Esophagus squamous epithelium (tissue), 5 donors: ENCODE results near the gene ANGPT4. TPM values are rescaled to one million over a fixed set of nuclear protein-coding genes. Genes with fewer than 3 reads are reported as not detected.

Source experiments
- DNase-seq: peaks from one replicate; lab custom pipeline; 2025; lab: John Stamatoyannopoulos, UW
- H3K27ac ChIP-seq, 4 donors: fragments of 200-600 bp; sonication (generic); one replicate each; pipeline ENCODE4 v1.5.1; 2016 to 2019; ENCODE audit warnings: mild to moderate bottlenecking in 1 of 4
- H3K27me3 ChIP-seq, 4 donors: fragments of 200-600 bp; sonication (generic); 1 replicate in 3 of 4; 2 replicates in 1 of 4; pipeline versions ENCODE4 v1.5.1 to v1.6.0; 2017 to 2021; ENCODE audit warnings: antibody characterized with exemption in 1 of 4
- H3K36me3 ChIP-seq, 3 donors: fragments of 200-600 bp; sonication (generic); one replicate each; pipeline ENCODE4 v1.5.1; 2016 to 2019
- H3K4me1 ChIP-seq, 3 donors: fragments of 200-600 bp; sonication (generic); one replicate each; pipeline ENCODE4 v1.5.1; 2017 to 2019
- H3K4me3 ChIP-seq, 4 donors: fragments of 200-600 bp; sonication (generic); 1 replicate in 3 of 4; 2 replicates in 1 of 4; pipeline ENCODE4 v1.5.1; 2016 to 2019; ENCODE audit warnings: mild to moderate bottlenecking in 2 of 4, moderate library complexity in 1 of 4
- H3K9me3 ChIP-seq, 3 donors: fragments of 200-600 bp; sonication (generic); one replicate each; pipeline ENCODE4 v1.5.1; 2016 to 2019
- CTCF ChIP-seq, 6 experiments: fragments of 450-650 bp in 4 of 6; fragments of 200-600 bp in 2 of 6; sonication (generic) in 2 of 6; IDR thresholded peaks; one replicate each; pipeline ENCODE4 v1.5.1; 2016 to 2019; ENCODE audit warnings: antibody characterized with exemption in 6 of 6, mild to moderate bottlenecking in 4 of 6, moderate library complexity in 4 of 6
- POLR2A ChIP-seq, 4 donors: fragments of 450-650 bp; IDR thresholded peaks; one replicate each; pipeline ENCODE4 v1.6.1; 2017; ENCODE audit warnings: antibody characterized with exemption in 4 of 4, mild to moderate bottlenecking in 4 of 4, moderate library complexity in 3 of 4
- WGBS, 2 donors: methylation state at CpG; one replicate each; pipeline ENCODE4 v1.1.5; 2018; 5-methylcytosine and 5-hydroxymethylcytosine counted together
- intact Hi-C: fragments of 100-400 bp; cut with DNase I; formaldehyde crosslinking; loops from one replicate; pipeline ENCODE4 v1.15.0; 2022
- total RNA-seq, 4 donors: library from RNA; depleted of rRNA; stranded (reverse); fragments of >200 nt; gene quantifications; one replicate each; pipeline ENCODE4 v1.1.0, GENCODE V29; 2016
- donor health status: DM: yes; HTN: yes; CAD: no.

ANGPT4 gene
- total RNA-seq: under 1 TPM in 3 of 4 donors, not detected in 1; under 0.01 to 0.38 (median 0.09) TPM

- Histone ChIP-seq H3K27ac (no peak within 1 kb of the TSS), H3K4me3 (no peak within 1 kb of the TSS), H3K27me3 (peaks cover 0 to 41% (median 0%) of the 10 kb centered on the region in 4 donors), H3K36me3 (no peaks in the 10 kb centered on the region), H3K9me3 (no peaks in the 10 kb centered on the region), H3K4me1 (peaks cover 0 to 7% (median 0%) of the 10 kb centered on the region in 3 donors)
- intact Hi-C loops: no loop called here
- TF ChIP-seq POLR2A (IDR thresholded peaks at IDR 0.05): no peak
- TF ChIP-seq CTCF (IDR thresholded peaks at IDR 0.05): no peak
- DNase-seq: no peak
- 41 to 47% methylated on average over 11 to 18 of the region's 18 CpGs for WGBS, 2 donors
Observed at GRCh38 chr20:916125-916799, at the start of gene ANGPT4. Gene ANGPT4 (minus strand): TSS chr20:916334. CDS start chr20:916214, 120 bp downstream.

GRCh38 chr20:963795-964194, 47.7 kb upstream of the ANGPT4 start:
- H3K4me3 ChIP-seq: no peak overlapping the region
- H3K36me3 ChIP-seq: no peaks in the 10 kb centered on the region
- no peaks in the 10 kb centered on the region for H3K4me1 ChIP-seq
- no peak for DNase-seq
- TF ChIP-seq CTCF (IDR thresholded peaks at IDR 0.05): no peak
- no peak for TF ChIP-seq POLR2A (IDR thresholded peaks at IDR 0.05)
- intact Hi-C loops: no loop called here
- H3K27me3 ChIP-seq: peaks cover 0 to 57% (median 0%) of the 10 kb centered on the region in 4 donors
- no peak overlapping the region for H3K27ac ChIP-seq
- WGBS, 2 donors: 81 to 100% methylated on average over 1 to 3 of the region's 10 CpGs
- peaks cover 0 to 7% (median 0%) of the 10 kb centered on the region in 3 donors for H3K9me3 ChIP-seq

- WGBS, 2 donors: 89 to 93% methylated on average over 8 of the region's 8 CpGs
- intact Hi-C loops: no loop called here
- peaks cover 0 to 60% (median 0%) of the 10 kb centered on the region in 4 donors for H3K27me3 ChIP-seq
- H3K9me3 ChIP-seq: no peaks in the 10 kb centered on the region
- no peak overlapping the region for H3K4me3 ChIP-seq
- no peak for TF ChIP-seq POLR2A (IDR thresholded peaks at IDR 0.05)
- TF ChIP-seq CTCF (IDR thresholded peaks at IDR 0.05): no peak
- H3K4me1 ChIP-seq: no peaks in the 10 kb centered on the region
- H3K27ac ChIP-seq: no peak overlapping the region
- DNase-seq: no peak
- H3K36me3 ChIP-seq: no peaks in the 10 kb centered on the region
Observed at GRCh38 chr20:962683-963082, 46.5 kb upstream of the ANGPT4 start.

GRCh38 chr20:962223-962622, 46.1 kb upstream of the ANGPT4 start:
- intact Hi-C loops: no loop called here
- peaks cover 0 to 63% (median 0%) of the 10 kb centered on the region in 4 donors for H3K27me3 ChIP-seq
- DNase-seq: no peak
- H3K4me3 ChIP-seq: no peak overlapping the region
- WGBS, 2 donors: 70 to 71% methylated on average over 3 of the region's 3 CpGs
- H3K27ac ChIP-seq: no peak overlapping the region
- no peaks in the 10 kb centered on the region for H3K4me1 ChIP-seq
- TF ChIP-seq POLR2A (IDR thresholded peaks at IDR 0.05) (no peak), CTCF (IDR thresholded peaks at IDR 0.05) (no peak)
- no peaks in the 10 kb centered on the region for H3K36me3 ChIP-seq
- no peaks in the 10 kb centered on the region for H3K9me3 ChIP-seq

GRCh38 chr20:961768-962167, 45.6 kb upstream of the ANGPT4 start:
- DNase-seq: no peak
- no peak overlapping the region for H3K27ac ChIP-seq
- H3K9me3 ChIP-seq: no peaks in the 10 kb centered on the region
- no peak overlapping the region for H3K4me3 ChIP-seq
- H3K36me3 ChIP-seq: no peaks in the 10 kb centered on the region
- intact Hi-C loops: no loop called here
- TF ChIP-seq CTCF (IDR thresholded peaks at IDR 0.05): no peak
- TF ChIP-seq POLR2A (IDR thresholded peaks at IDR 0.05): no peak
- H3K27me3 ChIP-seq: peaks cover 0 to 68% (median 0%) of the 10 kb centered on the region in 4 donors
- WGBS, 2 donors: 58 to 66% methylated on average over 2 of the region's 2 CpGs
- H3K4me1 ChIP-seq: no peaks in the 10 kb centered on the region
